HG02571 (cell line): Measurements from ENCODE around the gene TSSK2.

Source experiments
- ATAC-seq: cut with Tn5 transposase; IDR thresholded peaks from one replicate; pipeline ENCODE4 v1.9.1; 2021; ENCODE audit warnings: mild to moderate bottlenecking, moderate library complexity; ENCODE audit not compliant: unreplicated experiment

TSSK2 gene

DNA sequence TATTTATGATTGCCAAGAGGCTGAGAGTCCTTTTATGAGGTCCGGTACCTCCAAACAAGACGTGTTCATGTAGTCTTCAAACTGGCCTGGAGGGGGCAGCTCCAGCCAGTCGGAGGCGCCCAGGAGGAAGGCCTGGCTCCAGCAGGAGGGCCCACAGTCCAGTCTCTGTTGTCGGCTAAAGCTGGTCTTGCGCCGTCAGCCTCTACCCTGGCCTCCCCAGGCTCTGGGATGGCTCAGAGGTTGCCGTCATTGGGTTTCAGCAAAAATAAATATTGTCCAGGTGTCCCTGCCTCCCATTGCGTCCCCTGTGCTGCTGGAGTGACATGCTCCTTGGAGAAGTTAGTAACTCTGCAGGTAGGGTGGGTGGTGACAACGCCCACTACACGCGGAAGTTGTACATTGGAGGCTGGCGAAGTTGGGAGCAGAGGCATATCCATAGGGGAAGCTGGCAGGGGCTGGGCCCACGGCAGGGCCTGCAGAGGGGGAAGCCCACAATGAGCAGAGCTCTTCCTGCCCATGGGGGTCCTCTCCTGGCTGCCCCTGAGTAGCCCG, 48.5 kb downstream of the TSSK2 start:
- no peak for ATAC-seq

DNA sequence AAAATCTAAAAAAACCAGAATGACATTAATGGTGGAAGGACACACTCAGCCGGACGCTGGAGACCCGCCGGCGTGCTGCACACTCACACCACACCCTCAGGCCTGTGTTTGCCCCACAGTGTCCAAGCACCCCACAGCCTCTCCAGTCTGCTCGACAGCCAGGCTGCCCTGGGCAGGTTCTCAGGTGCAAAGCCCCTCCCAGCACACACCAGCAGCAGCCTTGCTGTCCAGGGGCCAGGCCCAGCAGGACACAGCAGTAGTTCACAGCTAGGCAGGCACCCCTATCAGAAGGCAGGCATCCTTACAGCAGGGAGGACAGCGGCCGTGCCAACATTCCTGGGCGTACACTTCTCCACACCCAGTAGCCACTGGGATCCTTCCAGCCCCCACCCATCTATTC, 49.1 kb downstream of the TSSK2 start:
- no peak for ATAC-seq

DNA sequence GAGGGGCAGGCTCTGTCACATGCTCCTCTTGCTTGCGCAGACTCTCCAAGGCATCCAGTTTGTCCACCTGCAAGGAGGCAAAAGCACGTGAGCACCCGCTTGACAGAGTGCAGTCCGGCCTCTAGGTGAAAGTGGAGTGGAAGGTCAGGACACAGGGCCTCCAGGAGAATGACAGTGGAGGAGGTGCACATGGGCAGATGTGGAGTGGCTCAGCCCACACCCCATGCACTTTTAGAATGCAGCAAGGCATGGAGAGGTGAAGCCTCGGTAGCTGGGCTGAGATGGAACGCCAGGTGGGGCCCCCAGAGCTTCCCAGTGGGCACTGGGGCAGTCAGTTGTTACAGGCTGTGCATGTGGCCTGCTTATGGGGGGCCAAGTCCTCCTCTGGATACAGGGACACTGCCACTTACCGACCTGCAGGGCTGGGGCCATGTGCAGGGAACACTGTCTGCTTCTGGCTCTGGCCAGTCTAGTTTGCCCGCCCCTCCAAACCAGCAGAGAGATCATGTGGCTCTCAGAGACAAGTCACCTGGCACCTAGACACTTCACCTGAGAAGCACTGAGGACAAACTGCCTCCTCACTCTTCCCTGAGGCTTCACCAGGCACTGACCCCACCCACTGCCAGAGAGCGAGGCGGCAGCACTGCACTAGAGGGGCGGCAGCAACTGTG, 49.8 kb downstream of the TSSK2 start:
- ATAC-seq, result no peak

DNA sequence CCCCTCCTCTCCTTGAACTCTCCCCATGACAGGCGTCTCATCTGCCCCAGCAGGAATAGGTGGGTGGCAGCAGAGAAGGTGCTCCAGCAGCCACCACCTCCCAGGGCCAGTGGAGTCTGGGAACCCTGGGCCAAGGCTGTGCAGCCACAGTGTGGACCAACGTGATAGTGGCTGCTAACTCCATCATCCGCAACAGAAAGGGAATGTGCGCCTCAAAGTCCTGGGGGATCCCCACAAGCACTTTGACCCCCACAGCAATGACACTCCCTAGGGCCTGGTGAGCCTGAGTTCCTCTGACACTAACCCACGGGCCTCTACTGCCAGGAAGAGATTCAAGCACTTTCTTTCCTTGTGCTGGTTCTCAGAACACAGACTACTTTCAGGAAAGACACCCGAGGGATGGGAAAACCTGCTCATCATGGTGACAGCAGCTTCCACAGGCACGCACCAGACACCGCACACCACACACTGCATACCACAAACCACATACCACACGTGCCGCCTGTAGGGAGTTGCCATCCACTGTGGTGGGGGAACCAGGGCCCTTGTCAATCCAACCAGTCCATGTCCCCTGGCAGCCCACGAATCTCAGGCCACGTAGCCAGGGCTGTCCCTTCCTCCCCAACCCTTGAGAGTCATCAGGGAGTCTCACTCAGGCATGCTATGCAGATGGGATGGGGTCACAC, 50.8 kb downstream of the TSSK2 start:
- no peak for ATAC-seq
